ENCODE measurements around the gene LMAN2.
A peak's percentile ranks its signal among the peaks of the same experiment; 100 is the strongest.

LMAN2 gene

DNA sequence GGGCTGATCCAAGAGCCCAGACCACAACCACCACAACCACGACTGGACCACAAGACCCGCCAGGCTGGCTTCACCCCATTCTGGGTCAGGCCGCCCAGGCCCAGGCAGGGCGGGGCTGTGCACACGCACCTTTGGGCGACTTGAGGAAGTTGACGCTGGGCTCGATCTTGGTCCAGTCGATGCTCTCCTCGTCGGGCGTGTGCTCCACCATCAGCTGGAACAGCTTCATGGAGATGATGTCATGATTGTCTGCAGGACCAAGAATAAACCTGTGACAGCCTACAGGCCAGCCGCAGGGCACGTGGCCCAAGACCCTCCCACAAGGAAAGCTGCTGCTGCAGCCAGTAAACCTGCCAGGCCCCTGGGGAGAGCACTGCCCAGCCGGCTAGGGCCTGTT lies 17.3 kb downstream of the LMAN2 start:
- H3K4me1 ChIP-seq (ENCODE audit: control extremely low read depth in 1 of 4, control insufficient read depth in 4 of 4, insufficient read depth in 4 of 4, low read length in 3 of 4): peaks cover 3 to 46% (median 35%) of the 10 kb centered on the region in 4 experiments
- H3K27me3 ChIP-seq (replicated peaks in 2 of 5; ENCODE audit: control insufficient read depth in 4 of 5, insufficient read depth in 5 of 5, low read length in 4 of 5): no peaks in the 10 kb centered on the region
- CTCF ChIA-PET: interaction anchor here (1.0 to 10.2 kb wide), 14 partner anchors 9 to 56 kb away, joined by 3 to 162 read pairs (median 8); partner anchors contain the start of genes LMAN2 and RGS14
- DNase-seq: no peak
- H3K27ac ChIP-seq (ENCODE audit: insufficient read depth in 1 of 2, low read depth in 1 of 2, low read length in 2 of 2, poor library complexity in 1 of 2, severe bottlenecking in 2 of 2): no peak overlapping the region
- peaks cover 2 to 85% (median 56%) of the 10 kb centered on the region in 4 experiments for H3K36me3 ChIP-seq (ENCODE audit: control insufficient read depth in 4 of 4, insufficient read depth in 4 of 4, low read length in 3 of 4)
- WGBS (ENCODE audit: insufficient coverage): 92% methylated on average over 14 of the region's 15 CpGs
- no peak overlapping the region for H3K4me3 ChIP-seq (ENCODE audit: control insufficient read depth in 1 of 7, extremely low read depth in 1 of 7, insufficient read depth in 4 of 7, low read depth in 2 of 7, low read length in 6 of 7)
- POLR2A ChIA-PET: interaction anchor here (0.6 kb wide), 1 partner anchor 35 kb away, joined by 5 read pairs; no protein-coding TSS in a partner anchor
- no peaks in the 10 kb centered on the region for H3K9me3 ChIP-seq (ENCODE audit: control extremely low read depth in 1 of 5, control insufficient read depth in 4 of 5, insufficient read depth in 2 of 5, low read depth in 1 of 5, low read length in 4 of 5)

DNA sequence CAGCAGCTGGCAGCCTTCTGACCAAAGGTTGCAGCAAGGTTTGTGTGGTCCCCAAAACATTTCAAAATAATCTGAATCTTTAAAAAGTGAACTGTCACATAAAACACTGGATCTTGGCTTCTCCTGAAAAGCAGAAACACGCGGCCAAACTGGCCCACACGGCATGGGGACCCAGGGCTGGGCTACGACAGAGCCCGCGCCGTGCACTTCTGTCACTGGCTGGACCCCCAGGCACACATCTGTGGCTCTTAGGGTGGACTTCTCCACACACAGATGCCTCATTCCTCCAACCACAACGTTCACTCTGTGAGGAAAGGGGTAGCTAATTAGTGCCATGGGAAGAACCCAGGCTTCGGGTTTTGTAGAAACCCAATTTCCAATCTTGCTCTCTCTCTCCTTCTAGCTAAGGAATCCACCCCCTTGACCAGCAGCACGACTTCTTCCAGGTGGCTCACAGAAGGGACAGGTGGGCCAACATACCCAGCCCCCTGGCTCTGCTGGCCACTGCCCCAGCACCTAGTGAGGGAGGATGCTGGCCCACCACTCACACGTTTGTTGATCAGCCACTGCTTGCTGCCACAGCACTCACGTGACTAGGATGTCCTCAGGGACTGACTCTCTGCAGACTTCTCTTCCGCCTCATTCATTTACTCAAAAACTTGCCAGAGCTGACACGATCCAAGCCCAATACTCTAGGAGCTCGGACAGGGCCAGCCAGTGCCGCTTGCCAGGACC lies 17.9 kb downstream of the LMAN2 start:
- CTCF ChIA-PET: interaction anchor here (1.0 to 10.2 kb wide), 11 partner anchors 10 to 57 kb away, joined by 3 to 162 read pairs (median 7); partner anchors contain the start of genes LMAN2 and RGS14
- POLR2A ChIA-PET: interaction anchor here (0.6 kb wide), 1 partner anchor 34 kb away, joined by 5 read pairs; no protein-coding TSS in a partner anchor
- Histone ChIP-seq H3K9me3 (ENCODE audit: control extremely low read depth in 1 of 5, control insufficient read depth in 4 of 5, insufficient read depth in 2 of 5, low read depth in 1 of 5, low read length in 4 of 5) (no peaks in the 10 kb centered on the region), H3K27ac (ENCODE audit: insufficient read depth in 1 of 2, low read depth in 1 of 2, low read length in 2 of 2, poor library complexity in 1 of 2, severe bottlenecking in 2 of 2) (no peak overlapping the region), H3K27me3 (replicated peaks in 2 of 5; ENCODE audit: control insufficient read depth in 4 of 5, insufficient read depth in 5 of 5, low read length in 4 of 5) (no peaks in the 10 kb centered on the region), H3K4me3 (ENCODE audit: control insufficient read depth in 1 of 7, extremely low read depth in 1 of 7, insufficient read depth in 4 of 7, low read depth in 2 of 7, low read length in 6 of 7) (no peak overlapping the region), H3K4me1 (ENCODE audit: control extremely low read depth in 1 of 4, control insufficient read depth in 4 of 4, insufficient read depth in 4 of 4, low read length in 3 of 4) (peaks cover 3 to 48% (median 35%) of the 10 kb centered on the region in 4 experiments), H3K36me3 (ENCODE audit: control insufficient read depth in 4 of 4, insufficient read depth in 4 of 4, low read length in 3 of 4) (peaks cover 2 to 82% (median 51%) of the 10 kb centered on the region in 4 experiments)
- 94% methylated on average over 11 of the region's 16 CpGs for WGBS (ENCODE audit: insufficient coverage)
- no peak for DNase-seq

DNA sequence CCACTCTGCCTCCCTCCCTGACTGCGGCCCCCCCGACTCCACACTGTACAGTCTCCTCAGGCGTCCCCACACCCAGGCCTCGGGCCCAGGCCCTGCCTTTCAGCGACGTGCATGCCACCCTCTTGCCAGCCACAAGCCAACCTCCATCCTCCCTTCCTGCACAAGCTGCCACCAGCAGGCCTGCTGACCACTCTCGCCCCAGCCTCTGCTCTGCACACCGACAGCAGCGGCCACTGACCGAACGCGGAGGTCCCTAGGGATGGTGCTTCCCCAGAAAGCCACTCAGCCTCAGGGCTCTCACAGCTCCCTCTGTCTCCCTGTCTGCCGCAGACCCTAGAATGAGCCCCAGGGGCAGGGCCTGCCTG lies 18.6 kb downstream of the LMAN2 start:
- Histone ChIP-seq H3K4me1 (ENCODE audit: control extremely low read depth in 1 of 4, control insufficient read depth in 4 of 4, insufficient read depth in 4 of 4, low read length in 3 of 4) (peaks cover 3 to 55% (median 37%) of the 10 kb centered on the region in 4 experiments), H3K27me3 (replicated peaks in 2 of 5; ENCODE audit: control insufficient read depth in 4 of 5, insufficient read depth in 5 of 5, low read length in 4 of 5) (no peaks in the 10 kb centered on the region), H3K36me3 (ENCODE audit: control insufficient read depth in 4 of 4, insufficient read depth in 4 of 4, low read length in 3 of 4) (peaks cover 2 to 76% (median 46%) of the 10 kb centered on the region in 4 experiments), H3K9me3 (ENCODE audit: control extremely low read depth in 1 of 5, control insufficient read depth in 4 of 5, insufficient read depth in 2 of 5, low read depth in 1 of 5, low read length in 4 of 5) (no peaks in the 10 kb centered on the region), H3K27ac (ENCODE audit: insufficient read depth in 1 of 2, low read depth in 1 of 2, low read length in 2 of 2, poor library complexity in 1 of 2, severe bottlenecking in 2 of 2) (no peak overlapping the region), H3K4me3 (ENCODE audit: control insufficient read depth in 1 of 7, extremely low read depth in 1 of 7, insufficient read depth in 4 of 7, low read depth in 2 of 7, low read length in 6 of 7) (no peak overlapping the region)
- ChIA-PET CTCF (interaction anchor here (1.1 to 10.2 kb wide), 12 partner anchors 9 to 71 kb away, joined by 4 to 162 read pairs (median 7); partner anchors contain the start of genes LMAN2 and MXD3), POLR2A (no interaction called here)
- WGBS (ENCODE audit: insufficient coverage): 92% methylated on average over 10 of the region's 13 CpGs
- DNase-seq: no peak

- Histone ChIP-seq H3K27ac (ENCODE audit: insufficient read depth in 1 of 2, low read depth in 1 of 2, low read length in 2 of 2, poor library complexity in 1 of 2, severe bottlenecking in 2 of 2) (no peak overlapping the region), H3K36me3 (ENCODE audit: control insufficient read depth in 4 of 4, insufficient read depth in 4 of 4, low read length in 3 of 4) (peaks cover 2 to 70% (median 41%) of the 10 kb centered on the region in 4 experiments), H3K4me1 (ENCODE audit: control extremely low read depth in 1 of 4, control insufficient read depth in 4 of 4, insufficient read depth in 4 of 4, low read length in 3 of 4) (peaks cover 3 to 61% (median 39%) of the 10 kb centered on the region in 4 experiments), H3K4me3 (ENCODE audit: control insufficient read depth in 1 of 7, extremely low read depth in 1 of 7, insufficient read depth in 4 of 7, low read depth in 2 of 7, low read length in 6 of 7) (peak overlapping the region in 2 of 7 experiments; percentile 4 to 46), H3K27me3 (replicated peaks in 2 of 5; ENCODE audit: control insufficient read depth in 4 of 5, insufficient read depth in 5 of 5, low read length in 4 of 5) (no peaks in the 10 kb centered on the region), H3K9me3 (ENCODE audit: control extremely low read depth in 1 of 5, control insufficient read depth in 4 of 5, insufficient read depth in 2 of 5, low read depth in 1 of 5, low read length in 4 of 5) (no peaks in the 10 kb centered on the region)
- POLR2A ChIA-PET: interaction anchor here (0.8 to 1.0 kb wide), 2 partner anchors 19 to 788 kb away, joined by 3 to 4 read pairs; no protein-coding TSS in a partner anchor
- WGBS (ENCODE audit: insufficient coverage): 18% methylated on average over 20 of the region's 35 CpGs
- DNase-seq: no peak
- CTCF ChIA-PET: interaction anchor here (1.1 to 10.2 kb wide), 12 partner anchors 9 to 123 kb away, joined by 4 to 162 read pairs (median 6); partner anchors contain the start of gene MXD3
Measured at GRCh38 chr5:177332031-177332895, 19.2 kb downstream of the LMAN2 start.

DNA sequence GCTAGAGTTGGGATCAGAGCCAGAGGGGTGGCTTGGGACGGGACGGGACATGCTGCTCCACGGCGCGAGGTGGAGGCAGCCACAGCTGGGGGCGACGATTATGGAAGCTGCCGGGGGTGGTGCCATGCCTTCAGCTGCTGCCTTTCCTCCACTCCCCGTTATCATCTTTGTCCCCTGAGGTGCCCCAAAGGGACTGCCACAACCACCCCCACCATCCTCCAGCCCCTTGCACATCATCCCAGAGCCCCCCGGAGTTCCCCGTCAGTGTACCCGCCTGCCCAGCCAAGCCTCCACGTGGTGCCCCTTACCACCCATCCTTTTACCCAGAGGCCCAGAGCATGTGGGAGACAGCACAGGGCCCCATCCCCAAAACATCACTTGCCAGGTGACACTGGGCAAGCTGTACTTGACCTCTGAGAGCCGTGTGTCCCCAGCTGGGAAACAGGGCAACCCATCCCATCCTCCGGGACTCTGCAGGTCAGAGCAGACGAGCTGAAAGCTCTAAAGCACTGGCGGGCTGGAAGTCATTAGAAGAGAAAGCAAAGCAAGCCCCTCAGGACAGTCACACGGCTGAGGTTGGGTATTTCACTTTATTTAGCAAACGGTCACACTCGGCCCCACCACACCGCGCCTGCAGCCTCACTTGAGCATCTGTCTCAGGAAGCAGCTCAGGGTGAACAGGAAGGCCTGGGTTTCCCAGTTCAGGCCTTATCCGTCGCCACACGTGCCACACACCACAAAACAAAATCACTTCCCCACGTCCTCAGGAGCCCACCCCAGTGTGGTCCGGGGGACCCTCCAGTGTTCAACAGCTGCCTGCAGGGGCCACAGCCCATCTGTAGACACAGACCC lies 20.3 kb downstream of the LMAN2 start:
- ChIA-PET CTCF (interaction anchor here (0.9 to 10.2 kb wide), 16 partner anchors 8 to 227 kb away, joined by 3 to 162 read pairs (median 6); partner anchors contain the start of gene MXD3), POLR2A (interaction anchor here (0.8 to 1.0 kb wide), 2 partner anchors 18 to 789 kb away, joined by 3 to 4 read pairs; no protein-coding TSS in a partner anchor)
- DNase-seq: peak; percentile 93 to 100 (median 99)
- no peak overlapping the region for H3K27ac ChIP-seq (ENCODE audit: insufficient read depth in 1 of 2, low read depth in 1 of 2, low read length in 2 of 2, poor library complexity in 1 of 2, severe bottlenecking in 2 of 2)
- H3K9me3 ChIP-seq (ENCODE audit: control extremely low read depth in 1 of 5, control insufficient read depth in 4 of 5, insufficient read depth in 2 of 5, low read depth in 1 of 5, low read length in 4 of 5): no peaks in the 10 kb centered on the region
- peak overlapping the region in 4 of 7 experiments; percentile 1 to 62 (median 36) for H3K4me3 ChIP-seq (ENCODE audit: control insufficient read depth in 1 of 7, extremely low read depth in 1 of 7, insufficient read depth in 4 of 7, low read depth in 2 of 7, low read length in 6 of 7)
- peaks cover 2 to 59% (median 31%) of the 10 kb centered on the region in 4 experiments for H3K36me3 ChIP-seq (ENCODE audit: control insufficient read depth in 4 of 4, insufficient read depth in 4 of 4, low read length in 3 of 4)
- WGBS (ENCODE audit: insufficient coverage): 31% methylated on average over 17 of the region's 27 CpGs
- peaks cover 3 to 63% (median 39%) of the 10 kb centered on the region in 4 experiments for H3K4me1 ChIP-seq (ENCODE audit: control extremely low read depth in 1 of 4, control insufficient read depth in 4 of 4, insufficient read depth in 4 of 4, low read length in 3 of 4)
- no peaks in the 10 kb centered on the region for H3K27me3 ChIP-seq (replicated peaks in 2 of 5; ENCODE audit: control insufficient read depth in 4 of 5, insufficient read depth in 5 of 5, low read length in 4 of 5)

GRCh38 chr5:177329883-177330282 lies 21.6 kb downstream of the LMAN2 start:
- H3K9me3 ChIP-seq (ENCODE audit: control extremely low read depth in 1 of 5, control insufficient read depth in 4 of 5, insufficient read depth in 2 of 5, low read depth in 1 of 5, low read length in 4 of 5): no peaks in the 10 kb centered on the region
- no peak for DNase-seq
- ChIA-PET POLR2A (no interaction called here), CTCF (interaction anchor here (0.7 to 10.2 kb wide), 5 partner anchors 11 to 214 kb away, joined by 3 to 162 read pairs (median 9); no protein-coding TSS in a partner anchor)
- WGBS (ENCODE audit: insufficient coverage): 98% methylated on average over 6 of the region's 6 CpGs
- peaks cover 2 to 46% (median 21%) of the 10 kb centered on the region in 4 experiments for H3K36me3 ChIP-seq (ENCODE audit: control insufficient read depth in 4 of 4, insufficient read depth in 4 of 4, low read length in 3 of 4)
- H3K27ac ChIP-seq (ENCODE audit: insufficient read depth in 1 of 2, low read depth in 1 of 2, low read length in 2 of 2, poor library complexity in 1 of 2, severe bottlenecking in 2 of 2): no peak overlapping the region
- H3K4me1 ChIP-seq (ENCODE audit: control extremely low read depth in 1 of 4, control insufficient read depth in 4 of 4, insufficient read depth in 4 of 4, low read length in 3 of 4): peaks cover 3 to 63% (median 39%) of the 10 kb centered on the region in 4 experiments
- H3K4me3 ChIP-seq (ENCODE audit: control insufficient read depth in 1 of 7, extremely low read depth in 1 of 7, insufficient read depth in 4 of 7, low read depth in 2 of 7, low read length in 6 of 7): no peak overlapping the region
- H3K27me3 ChIP-seq (replicated peaks in 2 of 5; ENCODE audit: control insufficient read depth in 4 of 5, insufficient read depth in 5 of 5, low read length in 4 of 5): no peaks in the 10 kb centered on the region
